Esophagus squamous epithelium (tissue), 5 donors: ENCODE results near the gene ZSWIM5. TPM values are rescaled to one million over a fixed set of nuclear protein-coding genes. Genes with fewer than 3 reads are reported as not detected.

Source experiments
- DNase-seq: peaks from one replicate; lab custom pipeline; 2025; lab: John Stamatoyannopoulos, UW
- H3K27ac ChIP-seq, 4 donors: fragments of 200-600 bp; sonication (generic); one replicate each; pipeline ENCODE4 v1.5.1; 2016 to 2019; ENCODE audit warnings: mild to moderate bottlenecking in 1 of 4
- H3K27me3 ChIP-seq, 4 donors: fragments of 200-600 bp; sonication (generic); 1 replicate in 3 of 4; 2 replicates in 1 of 4; pipeline versions ENCODE4 v1.5.1 to v1.6.0; 2017 to 2021; ENCODE audit warnings: antibody characterized with exemption in 1 of 4
- H3K36me3 ChIP-seq, 3 donors: fragments of 200-600 bp; sonication (generic); one replicate each; pipeline ENCODE4 v1.5.1; 2016 to 2019
- H3K4me1 ChIP-seq, 3 donors: fragments of 200-600 bp; sonication (generic); one replicate each; pipeline ENCODE4 v1.5.1; 2017 to 2019
- H3K4me3 ChIP-seq, 4 donors: fragments of 200-600 bp; sonication (generic); 1 replicate in 3 of 4; 2 replicates in 1 of 4; pipeline ENCODE4 v1.5.1; 2016 to 2019; ENCODE audit warnings: mild to moderate bottlenecking in 2 of 4, moderate library complexity in 1 of 4
- H3K9me3 ChIP-seq, 3 donors: fragments of 200-600 bp; sonication (generic); one replicate each; pipeline ENCODE4 v1.5.1; 2016 to 2019
- POLR2A ChIP-seq, 4 donors: fragments of 450-650 bp; IDR thresholded peaks; one replicate each; pipeline ENCODE4 v1.6.1; 2017; ENCODE audit warnings: antibody characterized with exemption in 4 of 4, mild to moderate bottlenecking in 4 of 4, moderate library complexity in 3 of 4
- WGBS, 2 donors: methylation state at CpG; one replicate each; pipeline ENCODE4 v1.1.5; 2018; 5-methylcytosine and 5-hydroxymethylcytosine counted together
- intact Hi-C: fragments of 100-400 bp; cut with DNase I; formaldehyde crosslinking; loops from one replicate; pipeline ENCODE4 v1.15.0; 2022
- total RNA-seq, 4 donors: library from RNA; depleted of rRNA; stranded (reverse); fragments of >200 nt; gene quantifications; one replicate each; pipeline ENCODE4 v1.1.0, GENCODE V29; 2016
- TF ChIP-seq, protein P1 (sequence below), 6 experiments: fragments of 450-650 bp in 4 of 6; fragments of 200-600 bp in 2 of 6; sonication (generic) in 2 of 6; IDR thresholded peaks; one replicate each; pipeline ENCODE4 v1.5.1; 2016 to 2019; ENCODE audit warnings: antibody characterized with exemption in 6 of 6, mild to moderate bottlenecking in 4 of 6, moderate library complexity in 4 of 6
- donor health status: DM: yes; HTN: yes; CAD: no.

ZSWIM5 gene
- total RNA-seq, 4 donors from 2014 or later = 0.66 to 2.7 (median 1.6) TPM

DNA sequence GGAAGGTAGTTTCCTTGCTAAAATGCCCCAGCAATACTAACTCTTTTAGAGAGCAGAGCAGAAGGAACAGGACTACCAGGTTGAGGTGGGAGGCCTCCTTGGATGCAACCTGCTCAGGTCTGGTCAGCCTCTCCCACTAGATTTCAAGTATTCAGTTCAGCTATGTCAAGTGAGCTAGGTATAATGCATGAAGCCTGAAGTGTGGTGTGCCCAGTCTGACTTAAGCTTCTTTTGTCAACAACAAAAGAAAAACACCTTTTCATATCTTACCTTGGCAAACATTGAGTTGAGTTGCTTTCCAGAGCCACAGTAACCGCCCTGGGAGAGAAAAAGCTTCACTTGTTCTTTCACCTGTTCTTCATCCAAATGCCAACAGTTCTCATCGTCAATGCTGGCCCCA is 146.6 kb downstream of the ZSWIM5 start:
- no peaks in the 10 kb centered on the region for H3K27me3 ChIP-seq
- H3K9me3 ChIP-seq = no peaks in the 10 kb centered on the region
- WGBS, 2 donors = 33 to 59% methylated on average over 2 of the region's 2 CpGs
- no peak overlapping the region for H3K4me3 ChIP-seq
- no peak overlapping the region for H3K27ac ChIP-seq
- intact Hi-C loops = no loop called here
- no peaks in the 10 kb centered on the region for H3K4me1 ChIP-seq
- no peak for TF ChIP-seq POLR2A (IDR thresholded peaks at IDR 0.05)
- TF ChIP-seq, protein P1, sequence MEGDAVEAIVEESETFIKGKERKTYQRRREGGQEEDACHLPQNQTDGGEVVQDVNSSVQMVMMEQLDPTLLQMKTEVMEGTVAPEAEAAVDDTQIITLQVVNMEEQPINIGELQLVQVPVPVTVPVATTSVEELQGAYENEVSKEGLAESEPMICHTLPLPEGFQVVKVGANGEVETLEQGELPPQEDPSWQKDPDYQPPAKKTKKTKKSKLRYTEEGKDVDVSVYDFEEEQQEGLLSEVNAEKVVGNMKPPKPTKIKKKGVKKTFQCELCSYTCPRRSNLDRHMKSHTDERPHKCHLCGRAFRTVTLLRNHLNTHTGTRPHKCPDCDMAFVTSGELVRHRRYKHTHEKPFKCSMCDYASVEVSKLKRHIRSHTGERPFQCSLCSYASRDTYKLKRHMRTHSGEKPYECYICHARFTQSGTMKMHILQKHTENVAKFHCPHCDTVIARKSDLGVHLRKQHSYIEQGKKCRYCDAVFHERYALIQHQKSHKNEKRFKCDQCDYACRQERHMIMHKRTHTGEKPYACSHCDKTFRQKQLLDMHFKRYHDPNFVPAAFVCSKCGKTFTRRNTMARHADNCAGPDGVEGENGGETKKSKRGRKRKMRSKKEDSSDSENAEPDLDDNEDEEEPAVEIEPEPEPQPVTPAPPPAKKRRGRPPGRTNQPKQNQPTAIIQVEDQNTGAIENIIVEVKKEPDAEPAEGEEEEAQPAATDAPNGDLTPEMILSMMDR (IDR thresholded peaks at IDR 0.05) = no peak
- no peak for DNase-seq
- peaks cover 0 to 5% (median 0%) of the 10 kb centered on the region in 3 donors for H3K36me3 ChIP-seq

DNA sequence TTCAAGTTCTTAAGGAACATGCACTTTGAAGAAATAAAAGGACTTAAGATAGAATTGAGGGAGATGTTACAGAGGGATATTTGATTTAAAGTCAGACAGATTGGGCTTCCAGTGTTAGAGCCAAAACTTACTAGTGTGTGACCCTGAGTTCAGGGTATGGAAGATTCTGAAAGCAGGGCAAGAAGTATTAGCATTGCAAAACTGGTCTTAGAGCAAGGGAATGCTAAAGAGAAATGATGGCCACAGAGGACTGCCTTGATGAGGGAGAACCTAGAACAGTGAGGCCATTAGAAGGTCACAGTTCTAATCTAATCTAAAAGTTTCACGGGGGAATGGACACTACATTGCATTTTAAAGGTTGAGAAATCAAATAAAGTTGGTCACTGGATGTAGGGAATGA is 148.9 kb downstream of the ZSWIM5 start:
- DNase-seq = no peak
- H3K4me1 ChIP-seq = no peaks in the 10 kb centered on the region
- H3K27ac ChIP-seq = no peak overlapping the region
- WGBS, 2 donors = 85 to 89% methylated on average over 1 of the region's 1 CpG
- TF ChIP-seq, protein P1 (IDR thresholded peaks at IDR 0.05) = no peak
- H3K9me3 ChIP-seq = no peaks in the 10 kb centered on the region
- H3K36me3 ChIP-seq = peaks cover 0 to 5% (median 0%) of the 10 kb centered on the region in 3 donors
- H3K4me3 ChIP-seq = no peak overlapping the region
- no peaks in the 10 kb centered on the region for H3K27me3 ChIP-seq
- intact Hi-C loops = no loop called here

DNA sequence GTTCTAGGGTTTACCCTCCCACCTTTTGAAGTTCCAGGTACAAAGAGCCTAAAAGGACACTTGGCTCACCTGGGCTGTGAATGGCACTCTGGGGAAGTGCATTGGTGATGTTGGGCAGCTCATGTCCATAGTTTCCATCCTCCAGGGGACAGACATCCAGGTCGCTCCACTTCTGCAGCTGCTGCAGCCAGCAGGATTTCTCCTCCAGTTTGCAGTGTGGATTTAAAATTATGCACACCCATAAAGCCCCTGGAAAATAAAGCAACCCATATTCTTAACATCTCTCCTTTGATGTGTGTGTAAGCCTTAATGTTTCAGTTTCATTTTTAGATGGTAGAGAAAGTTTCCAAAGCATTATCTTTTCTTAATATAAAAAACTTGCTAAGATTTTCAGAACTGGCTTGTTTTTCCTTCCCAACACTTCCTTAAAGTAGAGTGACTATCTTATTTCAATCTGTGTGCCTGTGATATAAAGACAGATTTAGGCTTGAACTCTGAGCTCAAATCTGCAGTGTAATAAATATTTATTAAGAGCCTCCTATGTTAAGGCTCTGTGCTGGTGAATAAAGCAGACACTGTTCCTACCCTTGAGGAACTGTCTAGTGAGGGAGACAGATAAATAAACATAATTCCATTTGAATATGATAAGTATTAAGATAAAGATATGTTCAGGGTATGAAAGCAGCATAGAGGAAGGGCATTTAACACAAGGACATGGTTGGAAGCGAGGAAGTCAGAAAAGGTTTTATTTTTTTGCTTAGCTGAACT is 155.2 kb downstream of the ZSWIM5 start:
- 64 to 74% methylated on average over 2 of the region's 2 CpGs for WGBS, 2 donors
- intact Hi-C loops = no loop called here
- no peak overlapping the region for H3K4me3 ChIP-seq
- no peak overlapping the region for H3K27ac ChIP-seq
- H3K36me3 ChIP-seq = no peaks in the 10 kb centered on the region
- TF ChIP-seq POLR2A (IDR thresholded peaks at IDR 0.05) = no peak
- TF ChIP-seq, protein P1 (IDR thresholded peaks at IDR 0.05) = no peak
- H3K9me3 ChIP-seq = no peaks in the 10 kb centered on the region
- H3K4me1 ChIP-seq = peaks cover 0 to 8% (median 0%) of the 10 kb centered on the region in 3 donors
- DNase-seq = no peak
- H3K27me3 ChIP-seq = no peaks in the 10 kb centered on the region

DNA sequence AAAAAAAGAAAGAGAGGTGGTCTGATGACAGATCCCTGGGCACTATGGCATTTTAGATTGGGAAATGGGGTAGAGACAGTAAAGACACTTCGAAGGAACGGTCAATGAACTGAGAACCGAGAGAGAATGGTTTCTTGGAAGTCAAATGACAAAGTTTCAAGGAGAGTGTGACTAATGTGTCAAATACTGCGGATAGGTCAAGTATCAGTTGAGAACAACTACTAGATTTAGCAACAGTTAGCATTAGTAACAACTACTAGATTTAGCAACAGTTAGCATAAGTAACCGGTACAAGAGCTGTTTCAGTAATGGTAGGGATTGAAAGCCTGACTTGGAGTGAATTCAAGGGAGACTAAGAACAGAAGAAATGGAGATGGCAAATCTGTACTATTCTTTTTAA is 159.4 kb downstream of the ZSWIM5 start:
- Histone ChIP-seq H3K4me1 (peaks cover 0 to 8% (median 0%) of the 10 kb centered on the region in 3 donors), H3K4me3 (no peak overlapping the region), H3K9me3 (no peaks in the 10 kb centered on the region), H3K27ac (no peak overlapping the region), H3K36me3 (peaks cover 0 to 15% (median 0%) of the 10 kb centered on the region in 3 donors), H3K27me3 (no peaks in the 10 kb centered on the region)
- TF ChIP-seq POLR2A (IDR thresholded peaks at IDR 0.05) = no peak
- TF ChIP-seq, protein P1 (IDR thresholded peaks at IDR 0.05) = no peak
- no peak for DNase-seq
- intact Hi-C loops = no loop called here
- WGBS, 2 donors = 79 to 92% methylated on average over 5 of the region's 5 CpGs

DNA sequence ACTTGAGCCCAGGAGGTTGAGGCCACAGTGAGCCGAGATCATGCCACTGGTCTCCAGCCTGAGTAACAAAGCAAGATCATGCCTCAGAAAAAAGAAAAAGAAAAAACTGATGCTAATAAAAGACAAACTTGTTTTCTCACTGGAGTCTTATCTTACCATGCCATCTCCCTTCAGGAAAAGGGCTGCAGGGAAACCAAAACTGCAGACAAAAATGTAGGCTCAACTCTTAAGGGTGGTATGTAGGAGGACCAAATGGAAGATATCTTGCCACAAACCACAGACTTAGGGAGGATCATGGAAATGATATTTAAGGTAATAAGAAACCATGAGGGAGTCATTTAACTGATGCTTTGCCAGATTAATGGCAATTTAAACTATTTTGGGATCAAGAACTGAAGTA is 161.5 kb downstream of the ZSWIM5 start:
- Histone ChIP-seq H3K27me3 (no peaks in the 10 kb centered on the region), H3K4me3 (no peak overlapping the region), H3K9me3 (no peaks in the 10 kb centered on the region), H3K36me3 (peaks cover 0 to 15% (median 0%) of the 10 kb centered on the region in 3 donors), H3K27ac (no peak overlapping the region), H3K4me1 (no peaks in the 10 kb centered on the region)
- DNase-seq = no peak
- intact Hi-C loops = no loop called here
- 90 to 100% methylated on average over 1 of the region's 1 CpG for WGBS, 2 donors
- TF ChIP-seq POLR2A (IDR thresholded peaks at IDR 0.05) = no peak
- TF ChIP-seq, protein P1 (IDR thresholded peaks at IDR 0.05) = no peak
